Stimulated activated CD8-positive, alpha-beta memory T cell treated with anti-CD3 and anti-CD28 coated beads, Interleukin-12 subunit alpha, Interleukin-12 subunit beta, amount 100 ng/mL, for 24 hours (primary cell): ENCODE measurements around the gene TJP2.

Source experiments
- DNase-seq: peaks from one replicate; pipeline ENCODE4 v3.0.0-alpha.2; 2020; ENCODE audit errors: extremely low read depth

Gene TJP2

GRCh38 chr9:69191231-69191630 lies 17.2 kb downstream of the TJP2 start:
- DNase-seq, result no peak

GRCh38 chr9:69192214-69192613 lies 18.1 kb downstream of the TJP2 start:
- no peak for DNase-seq

- DNase-seq, result no peak
These were observed 19.6 kb downstream of the TJP2 start for GRCh38 chr9:69193685-69194032.

- no peak for DNase-seq
These were observed 20.8 kb downstream of the TJP2 start for GRCh38 chr9:69194702-69195418.

- DNase-seq, result no peak
These were observed 21.6 kb downstream of the TJP2 start for GRCh38 chr9:69195668-69196067.

- DNase-seq, result no peak
These were observed 23.6 kb downstream of the TJP2 start for GRCh38 chr9:69197687-69198086.

GRCh38 chr9:69198521-69199220 lies 24.6 kb downstream of the TJP2 start:
- no peak for DNase-seq

GRCh38 chr9:69199769-69200470 lies 25.8 kb downstream of the TJP2 start:
- DNase-seq, result no peak

GRCh38 chr9:69202556-69202955 lies 28.5 kb downstream of the TJP2 start:
- no peak for DNase-seq

GRCh38 chr9:69204326-69204725 lies 30.2 kb downstream of the TJP2 start:
- DNase-seq, result no peak

GRCh38 chr9:69204849-69205248 lies 30.8 kb downstream of the TJP2 start:
- no peak for DNase-seq

GRCh38 chr9:69206047-69206446 lies 32.0 kb downstream of the TJP2 start:
- DNase-seq, result no peak

GRCh38 chr9:69207503-69207902 lies 33.4 kb downstream of the TJP2 start:
- DNase-seq, result no peak

- no peak for DNase-seq
These were observed 37.5 kb downstream of the TJP2 start for GRCh38 chr9:69211424-69212036.

- no peak for DNase-seq
These were observed 39.6 kb downstream of the TJP2 start for GRCh38 chr9:69213647-69214046.

GRCh38 chr9:69214939-69215338 lies 40.9 kb downstream of the TJP2 start:
- DNase-seq, result no peak

GRCh38 chr9:69215774-69216485 lies 41.9 kb downstream of the TJP2 start:
- DNase-seq, result no peak

GRCh38 chr9:69218166-69218565 lies 44.1 kb downstream of the TJP2 start:
- no peak for DNase-seq

GRCh38 chr9:69221036-69221435 lies 47.0 kb downstream of the TJP2 start:
- no peak for DNase-seq

GRCh38 chr9:69222970-69223369 lies 48.9 kb downstream of the TJP2 start:
- no peak for DNase-seq

- DNase-seq, result no peak
These were observed 49.5 kb downstream of the TJP2 start for GRCh38 chr9:69223605-69224004.

GRCh38 chr9:69229367-69229766 lies 55.3 kb downstream of the TJP2 start:
- DNase-seq, result no peak
